ENCODE measurements around the gene CAMTA1.

Gene CAMTA1

DNA sequence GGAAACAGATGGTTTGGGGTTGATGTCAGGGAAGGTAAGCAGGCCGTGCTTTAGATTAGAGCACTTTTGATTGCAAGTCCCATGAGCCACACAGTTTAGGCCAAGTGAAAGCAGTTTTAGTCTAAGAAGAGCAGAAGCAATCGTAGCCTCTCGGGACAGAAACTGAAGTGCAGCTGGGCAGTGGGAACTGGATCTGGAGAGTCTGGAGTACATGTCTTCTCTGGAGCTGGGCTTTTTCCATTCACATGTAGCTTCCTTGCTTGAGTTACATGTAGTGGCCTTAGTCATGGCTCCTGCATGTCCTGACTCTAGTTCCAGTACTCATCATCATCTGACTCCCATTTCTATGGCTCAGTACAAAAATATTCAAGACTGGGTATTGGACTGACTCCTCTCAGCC is 16.7 kb downstream of the CAMTA1 start:
- TF ChIP-seq REPIN1 (tag by site-specific recombination; IDR thresholded peaks at IDR 0.05; ENCODE audit: low read depth) = no peak
- peak; percentile 26; the same call in 1 of the 2 replicates for TF ChIP-seq PRDM1 (tag by site-specific recombination; IDR thresholded peaks at IDR 0.05)
- no peak for TF ChIP-seq ZNF837 (tag by site-specific recombination; IDR thresholded peaks at IDR 0.05)
- no peak overlapping the region for H3K27ac ChIP-seq (ENCODE audit: extremely low read depth, low read depth, low read length)
- peaks cover 4% of the 10 kb centered on the region; the same call in 1 of the 2 replicates for H3K4me1 ChIP-seq (ENCODE audit: control insufficient read depth, insufficient read depth, low read length)
- CTCF ChIA-PET = interaction anchor here (0.6 to 2.1 kb wide), 8 partner anchors 17 to 269 kb away, joined by 3 to 6 read pairs (median 4); no protein-coding TSS in a partner anchor
- H3K9me3 ChIP-seq (ENCODE audit: control insufficient read depth, insufficient read depth, low read depth, low read length) = no peaks in the 10 kb centered on the region
- H3K36me3 ChIP-seq (ENCODE audit: control insufficient read depth in 2 of 2, insufficient read depth in 1 of 2, low read length in 2 of 2) = peaks cover 0 to 2% of the 10 kb centered on the region in 2 experiments; a peak in 1 of 3 replicates
- POLR2A ChIA-PET = interaction anchor here (0.6 to 1.2 kb wide), 2 partner anchors 17 to 136 kb away, joined by 5 to 7 read pairs; partner anchors contain the start of gene CAMTA1
- no peak overlapping the region for H3K4me3 ChIP-seq (ENCODE audit: low read depth, low read length)

DNA sequence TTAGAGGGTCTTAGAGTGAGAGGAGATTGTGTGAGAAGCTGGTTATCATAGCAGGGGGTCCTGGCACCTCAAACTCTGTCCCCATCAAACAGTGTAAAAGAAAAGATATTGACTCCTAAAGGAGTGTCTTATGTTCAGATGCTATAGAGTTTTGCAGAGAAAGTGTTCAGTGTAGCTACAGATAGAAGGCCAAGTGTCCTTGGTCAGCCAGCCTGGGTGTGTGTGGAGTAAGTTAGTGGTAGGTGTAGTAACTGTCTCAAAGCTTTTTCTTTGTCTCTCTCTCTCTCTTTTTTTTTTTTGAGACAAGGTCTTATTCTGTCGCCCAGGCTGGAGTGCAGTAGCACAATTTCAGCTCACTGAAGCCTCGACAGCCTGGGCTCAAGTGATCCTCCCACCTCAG is 17.2 kb downstream of the CAMTA1 start:
- no peaks in the 10 kb centered on the region; a peak in 1 of 3 replicates for H3K36me3 ChIP-seq (ENCODE audit: control insufficient read depth in 2 of 2, insufficient read depth in 1 of 2, low read length in 2 of 2)
- CTCF ChIA-PET = interaction anchor here (0.6 to 2.1 kb wide), 5 partner anchors 18 to 88 kb away, joined by 3 to 6 read pairs (median 3); no protein-coding TSS in a partner anchor
- H3K9me3 ChIP-seq (ENCODE audit: control insufficient read depth, insufficient read depth, low read depth, low read length) = no peaks in the 10 kb centered on the region
- POLR2A ChIA-PET = no interaction called here
- H3K4me3 ChIP-seq (ENCODE audit: low read depth, low read length) = no peak overlapping the region
- H3K27ac ChIP-seq (ENCODE audit: extremely low read depth, low read depth, low read length) = no peak overlapping the region
- TF ChIP-seq ZXDB (tag by site-specific recombination; IDR thresholded peaks at IDR 0.05) = no peak
- TF ChIP-seq, protein P1, sequence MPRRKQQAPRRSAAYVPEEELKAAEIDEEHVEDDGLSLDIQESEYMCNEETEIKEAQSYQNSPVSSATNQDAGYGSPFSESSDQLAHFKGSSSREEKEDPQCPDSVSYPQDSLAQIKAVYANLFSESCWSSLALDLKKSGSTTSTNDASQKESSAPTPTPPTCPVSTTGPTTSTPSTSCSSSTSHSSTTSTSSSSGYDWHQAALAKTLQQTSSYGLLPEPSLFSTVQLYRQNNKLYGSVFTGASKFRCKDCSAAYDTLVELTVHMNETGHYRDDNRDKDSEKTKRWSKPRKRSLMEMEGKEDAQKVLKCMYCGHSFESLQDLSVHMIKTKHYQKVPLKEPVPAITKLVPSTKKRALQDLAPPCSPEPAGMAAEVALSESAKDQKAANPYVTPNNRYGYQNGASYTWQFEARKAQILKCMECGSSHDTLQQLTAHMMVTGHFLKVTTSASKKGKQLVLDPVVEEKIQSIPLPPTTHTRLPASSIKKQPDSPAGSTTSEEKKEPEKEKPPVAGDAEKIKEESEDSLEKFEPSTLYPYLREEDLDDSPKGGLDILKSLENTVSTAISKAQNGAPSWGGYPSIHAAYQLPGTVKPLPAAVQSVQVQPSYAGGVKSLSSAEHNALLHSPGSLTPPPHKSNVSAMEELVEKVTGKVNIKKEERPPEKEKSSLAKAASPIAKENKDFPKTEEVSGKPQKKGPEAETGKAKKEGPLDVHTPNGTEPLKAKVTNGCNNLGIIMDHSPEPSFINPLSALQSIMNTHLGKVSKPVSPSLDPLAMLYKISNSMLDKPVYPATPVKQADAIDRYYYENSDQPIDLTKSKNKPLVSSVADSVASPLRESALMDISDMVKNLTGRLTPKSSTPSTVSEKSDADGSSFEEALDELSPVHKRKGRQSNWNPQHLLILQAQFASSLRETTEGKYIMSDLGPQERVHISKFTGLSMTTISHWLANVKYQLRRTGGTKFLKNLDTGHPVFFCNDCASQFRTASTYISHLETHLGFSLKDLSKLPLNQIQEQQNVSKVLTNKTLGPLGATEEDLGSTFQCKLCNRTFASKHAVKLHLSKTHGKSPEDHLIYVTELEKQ (tag by site-specific recombination; IDR thresholded peaks at IDR 0.05; ENCODE audit: borderline replicate concordance) = no peak
- TF ChIP-seq ZNF843 (tag by site-specific recombination; IDR thresholded peaks at IDR 0.05) = no peak
- TF ChIP-seq EGR2 (tag by site-specific recombination; IDR thresholded peaks at IDR 0.05; ENCODE audit: low read depth) = no peak
- TF ChIP-seq, protein P2, sequence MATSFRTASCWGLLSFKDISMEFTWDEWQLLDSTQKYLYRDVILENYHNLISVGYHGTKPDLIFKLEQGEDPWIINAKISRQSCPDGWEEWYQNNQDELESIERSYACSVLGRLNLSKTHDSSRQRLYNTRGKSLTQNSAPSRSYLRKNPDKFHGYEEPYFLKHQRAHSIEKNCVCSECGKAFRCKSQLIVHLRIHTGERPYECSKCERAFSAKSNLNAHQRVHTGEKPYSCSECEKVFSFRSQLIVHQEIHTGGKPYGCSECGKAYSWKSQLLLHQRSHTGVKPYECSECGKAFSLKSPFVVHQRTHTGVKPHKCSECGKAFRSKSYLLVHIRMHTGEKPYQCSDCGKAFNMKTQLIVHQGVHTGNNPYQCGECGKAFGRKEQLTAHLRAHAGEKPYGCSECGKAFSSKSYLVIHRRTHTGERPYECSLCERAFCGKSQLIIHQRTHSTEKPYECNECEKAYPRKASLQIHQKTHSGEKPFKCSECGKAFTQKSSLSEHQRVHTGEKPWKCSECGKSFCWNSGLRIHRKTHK (tag by site-specific recombination; IDR thresholded peaks at IDR 0.05) = no peak
- TF ChIP-seq ZNF404 (tag by site-specific recombination; IDR thresholded peaks at IDR 0.05) = no peak
- peaks cover 4% of the 10 kb centered on the region; the same call in 1 of the 2 replicates for H3K4me1 ChIP-seq (ENCODE audit: control insufficient read depth, insufficient read depth, low read length)

DNA sequence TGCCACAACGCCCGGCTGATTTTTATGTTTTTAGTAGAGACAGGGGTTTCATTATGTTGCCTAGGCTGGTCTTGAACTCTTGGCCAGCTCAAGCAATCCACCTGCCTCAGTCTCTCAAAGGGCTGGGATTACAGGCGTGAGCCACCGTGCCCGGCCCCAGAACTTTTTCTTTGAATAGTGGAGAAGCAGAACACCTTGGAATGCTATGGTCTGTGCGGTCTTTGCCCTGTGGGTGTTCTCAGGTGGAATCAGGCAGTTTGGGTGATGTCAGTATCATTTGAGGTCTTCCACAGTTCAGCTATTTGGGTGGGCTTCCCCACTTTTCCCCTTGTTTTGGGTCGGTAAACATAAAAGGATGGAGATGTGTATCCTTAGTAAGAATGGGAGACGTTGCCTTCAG is 17.6 kb downstream of the CAMTA1 start:
- CTCF ChIA-PET = interaction anchor here (0.7 to 2.1 kb wide), 3 partner anchors 18 to 87 kb away, joined by 3 to 6 read pairs (median 3); no protein-coding TSS in a partner anchor
- POLR2A ChIA-PET = no interaction called here
- Histone ChIP-seq H3K4me3 (ENCODE audit: low read depth, low read length) (no peak overlapping the region), H3K36me3 (ENCODE audit: control insufficient read depth in 2 of 2, insufficient read depth in 1 of 2, low read length in 2 of 2) (no peaks in the 10 kb centered on the region), H3K9me3 (ENCODE audit: control insufficient read depth, insufficient read depth, low read depth, low read length) (no peaks in the 10 kb centered on the region), H3K4me1 (ENCODE audit: control insufficient read depth, insufficient read depth, low read length) (peaks cover 4% of the 10 kb centered on the region; the same call in 1 of the 2 replicates), H3K27ac (ENCODE audit: extremely low read depth, low read depth, low read length) (no peak overlapping the region)
- TF ChIP-seq ZNF433 (tag by site-specific recombination; IDR thresholded peaks at IDR 0.05; ENCODE audit: low read depth) (no peak), GLI2 (tag by site-specific recombination; IDR thresholded peaks at IDR 0.05; ENCODE audit: borderline replicate concordance, low read depth) (no peak), ZNF768 (tag by site-specific recombination; IDR thresholded peaks at IDR 0.05) (no peak), ZNF555 (tag by site-specific recombination; conservative IDR thresholded peaks at IDR 0.05) (no peak), ZNF501 (tag by site-specific recombination; IDR thresholded peaks at IDR 0.05) (no peak), IKZF3 (tag by site-specific recombination; IDR thresholded peaks at IDR 0.05) (no peak), ZNF341 (tag by site-specific recombination; IDR thresholded peaks at IDR 0.05; ENCODE audit: low read depth) (no peak), ZNF214 (tag by site-specific recombination; IDR thresholded peaks at IDR 0.05; ENCODE audit: borderline replicate concordance) (no peak), KLF8 (tag by site-specific recombination; IDR thresholded peaks at IDR 0.05) (no peak), SCRT1 (tag by site-specific recombination; IDR thresholded peaks at IDR 0.05; ENCODE audit: borderline replicate concordance) (no peak), ZNF302 (tag by site-specific recombination; IDR thresholded peaks at IDR 0.05; ENCODE audit: low read depth) (no peak), ZNF426 (tag by site-specific recombination; IDR thresholded peaks at IDR 0.05) (no peak), ZFP69B (tag by site-specific recombination; IDR thresholded peaks at IDR 0.05) (no peak), SP7 (tag by site-specific recombination; IDR thresholded peaks at IDR 0.05) (no peak), ZNF394 (tag by site-specific recombination; IDR thresholded peaks at IDR 0.05; ENCODE audit: borderline replicate concordance) (no peak), ZIC2 (tag by site-specific recombination; IDR thresholded peaks at IDR 0.05) (no peak)
- TF ChIP-seq, protein P3, sequence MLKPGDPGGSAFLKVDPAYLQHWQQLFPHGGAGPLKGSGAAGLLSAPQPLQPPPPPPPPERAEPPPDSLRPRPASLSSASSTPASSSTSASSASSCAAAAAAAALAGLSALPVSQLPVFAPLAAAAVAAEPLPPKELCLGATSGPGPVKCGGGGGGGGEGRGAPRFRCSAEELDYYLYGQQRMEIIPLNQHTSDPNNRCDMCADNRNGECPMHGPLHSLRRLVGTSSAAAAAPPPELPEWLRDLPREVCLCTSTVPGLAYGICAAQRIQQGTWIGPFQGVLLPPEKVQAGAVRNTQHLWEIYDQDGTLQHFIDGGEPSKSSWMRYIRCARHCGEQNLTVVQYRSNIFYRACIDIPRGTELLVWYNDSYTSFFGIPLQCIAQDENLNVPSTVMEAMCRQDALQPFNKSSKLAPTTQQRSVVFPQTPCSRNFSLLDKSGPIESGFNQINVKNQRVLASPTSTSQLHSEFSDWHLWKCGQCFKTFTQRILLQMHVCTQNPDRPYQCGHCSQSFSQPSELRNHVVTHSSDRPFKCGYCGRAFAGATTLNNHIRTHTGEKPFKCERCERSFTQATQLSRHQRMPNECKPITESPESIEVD (tag by site-specific recombination; IDR thresholded peaks at IDR 0.05) = no peak

All from HEK293 (cell line).